ENCODE results near the gene RIMBP2.

The RIMBP2 gene

GRCh38 chr12:130497321-130497720 lies 218.8 kb downstream of the RIMBP2 start:
- no peak for DNase-seq

GRCh38 chr12:130496516-130497120 lies 219.5 kb downstream of the RIMBP2 start:
- DNase-seq, result no peak

- no peak for DNase-seq
Observed at GRCh38 chr12:130495156-130495555, 220.9 kb downstream of the RIMBP2 start.

GRCh38 chr12:130494736-130495135 lies 221.4 kb downstream of the RIMBP2 start:
- no peak for DNase-seq

- no peak for DNase-seq
Observed at GRCh38 chr12:130493951-130494350, 222.1 kb downstream of the RIMBP2 start.

GRCh38 chr12:130491421-130492357 lies 224.4 kb downstream of the RIMBP2 start:
- DNase-seq, result no peak

- no peak for DNase-seq
Observed at GRCh38 chr12:130490674-130491073, 225.4 kb downstream of the RIMBP2 start.

- DNase-seq, result no peak
Observed at GRCh38 chr12:130489293-130489692, 226.8 kb downstream of the RIMBP2 start.

- no peak for DNase-seq
Observed at GRCh38 chr12:130488358-130488710, 227.8 kb downstream of the RIMBP2 start.

- no peak for DNase-seq
Observed at GRCh38 chr12:130487636-130488357, 228.3 kb downstream of the RIMBP2 start.

- no peak for DNase-seq
Observed at GRCh38 chr12:130486891-130487416, 229.1 kb downstream of the RIMBP2 start.

GRCh38 chr12:130486146-130486435 lies 230.0 kb downstream of the RIMBP2 start:
- DNase-seq, result no peak

- DNase-seq, result no peak
Observed at GRCh38 chr12:130485291-130486145, 230.6 kb downstream of the RIMBP2 start.

GRCh38 chr12:130484221-130484620 lies 231.9 kb downstream of the RIMBP2 start:
- DNase-seq, result no peak

GRCh38 chr12:130483616-130484180 lies 232.4 kb downstream of the RIMBP2 start:
- DNase-seq, result no peak

GRCh38 chr12:130482448-130482847 lies 233.7 kb downstream of the RIMBP2 start:
- no peak for DNase-seq

GRCh38 chr12:130481392-130481879 lies 234.7 kb downstream of the RIMBP2 start:
- DNase-seq, result no peak

- no peak for DNase-seq
Observed at GRCh38 chr12:130480887-130481286, 235.2 kb downstream of the RIMBP2 start.

- DNase-seq, result no peak
Observed at GRCh38 chr12:130480231-130480630, 235.9 kb downstream of the RIMBP2 start.

- DNase-seq, result no peak
Observed at GRCh38 chr12:130479401-130480125, 236.5 kb downstream of the RIMBP2 start.

- no peak for DNase-seq
Observed at GRCh38 chr12:130478786-130479185, 237.3 kb downstream of the RIMBP2 start.

All from activated CD4-positive, alpha-beta T cell treated with anti-CD3 and anti-CD28 coated beads, Interleukin-2, amount 50 U/mL, for 1 hour (primary cell).